HepG2 (cell line): ENCODE measurements around the gene NDRG2. TPM values are rescaled to one million over a fixed set of nuclear protein-coding genes. Genes with fewer than 3 reads are reported as not detected.

Experiments
- ARID2 ChIP-seq: sonication (generic); formaldehyde crosslinking; IDR thresholded peaks from 2 replicates; pipeline ENCODE4 v1.8.1; 2022; ENCODE audit warnings: mild to moderate bottlenecking, missing genetic modification reagents, borderline replicate concordance
- GMEB2 ChIP-seq: IDR thresholded peaks from 2 replicates; pipeline ENCODE4 v1.6.1; 2016; ENCODE audit warnings: missing biosample characterization, missing genetic modification reagents, low read depth
- HOMEZ ChIP-seq: IDR thresholded peaks from 2 replicates; pipeline ENCODE4 v1.6.1; 2016; ENCODE audit warnings: low read depth
- LBX2 ChIP-seq: sonication (generic); formaldehyde crosslinking; IDR thresholded peaks from 2 replicates; pipeline ENCODE4 v1.5.0; 2020; ENCODE audit warnings: missing genetic modification reagents, mild to moderate bottlenecking, borderline replicate concordance
- NFE2 ChIP-seq: sonication (generic); formaldehyde crosslinking; IDR thresholded peaks from 2 replicates; pipeline ENCODE4 v1.4.0; 2020; ENCODE audit warnings: missing genetic modification reagents
- RARA ChIP-seq: IDR thresholded peaks from 2 replicates; pipeline ENCODE4 v1.6.1; 2016; ENCODE audit warnings: missing genetic modification reagents, missing compliant biosample characterization
- RXRB ChIP-seq: IDR thresholded peaks from 2 replicates; pipeline ENCODE4 v1.6.1; 2016; ENCODE audit warnings: borderline replicate concordance, missing genetic modification reagents, missing compliant biosample characterization
- SMAD3 ChIP-seq: sonication (generic); formaldehyde crosslinking; IDR thresholded peaks from 2 replicates; pipeline ENCODE4 v1.4.0; 2020; ENCODE audit warnings: missing genetic modification reagents
- SOX6 ChIP-seq, 2 experiments: fragments of 450-650 bp in 1 of 2; sonication (generic) in 1 of 2; formaldehyde crosslinking in 1 of 2; IDR thresholded peaks; 2 replicates each; pipeline versions ENCODE4 v1.4.0 to v1.6.1; 2017 to 2020; ENCODE audit warnings: antibody characterized with exemption in 1 of 2, mild to moderate bottlenecking in 1 of 2, missing genetic modification reagents in 1 of 2
- SPEN ChIP-seq: sonication (generic); formaldehyde crosslinking; IDR thresholded peaks from 2 replicates; pipeline ENCODE4 v1.5.1; 2020; ENCODE audit warnings: low read depth, mild to moderate bottlenecking, missing genetic modification reagents
- SYNCRIP ChIP-seq: fragments of 200-400 bp; formaldehyde crosslinking; IDR thresholded peaks from 2 replicates; pipeline ENCODE4 v1.6.1; 2018; ENCODE audit warnings: mild to moderate bottlenecking, low read depth, low read length; ENCODE audit not compliant: insufficient read depth
- TEAD2 ChIP-seq: sonication (generic); formaldehyde crosslinking; IDR thresholded peaks from 2 replicates; pipeline ENCODE4 v1.9.0; 2021; ENCODE audit warnings: missing genetic modification reagents
- U2AF1 ChIP-seq: fragments of 200-400 bp; formaldehyde crosslinking; optimal IDR thresholded peaks from 2 replicates; pipeline ENCODE3; 2017; ENCODE audit warnings: mild to moderate bottlenecking, low read depth, low read length
- WIZ ChIP-seq: sonication (generic); formaldehyde crosslinking; IDR thresholded peaks from 2 replicates; pipeline ENCODE4 v1.5.1; 2020; ENCODE audit warnings: mild to moderate bottlenecking, missing genetic modification reagents
- ZC3H13 ChIP-seq: sonication (generic); formaldehyde crosslinking; IDR thresholded peaks from 2 replicates; pipeline ENCODE4 v1.8.1; 2023; ENCODE audit warnings: mild to moderate bottlenecking, missing genetic modification reagents, moderate library complexity
- ZNF121 ChIP-seq: sonication (generic); formaldehyde crosslinking; IDR thresholded peaks from 2 replicates; pipeline ENCODE4 v1.5.0; 2020; ENCODE audit warnings: mild to moderate bottlenecking, missing genetic modification reagents
- ZNF263 ChIP-seq: sonication (generic); formaldehyde crosslinking; IDR thresholded peaks from 2 replicates; pipeline ENCODE4 v1.4.0; 2020; ENCODE audit warnings: missing genetic modification reagents
- ZNF335 ChIP-seq: sonication (generic); formaldehyde crosslinking; IDR thresholded peaks from 2 replicates; pipeline ENCODE4 v1.4.0; 2020; ENCODE audit warnings: missing genetic modification reagents
- ZNF512B ChIP-seq: sonication (generic); formaldehyde crosslinking; IDR thresholded peaks from 2 replicates; pipeline ENCODE4 v1.5.1; 2020; ENCODE audit warnings: missing genetic modification reagents, mild to moderate bottlenecking, borderline replicate concordance
- ZNF513 ChIP-seq: sonication (generic); formaldehyde crosslinking; conservative IDR thresholded peaks from 2 replicates; pipeline ENCODE4 v1.5.0; 2020; ENCODE audit warnings: missing genetic modification reagents
- ZNF850 ChIP-seq: sonication (generic); formaldehyde crosslinking; conservative IDR thresholded peaks from 2 replicates; pipeline ENCODE4 v1.9.0; 2021; ENCODE audit warnings: mild to moderate bottlenecking, missing genetic modification reagents
- polyA plus RNA-seq, 8 experiments: library from polyadenylated mRNA; depleted of rRNA in 3 of 8; stranded (reverse) in 7 of 8; unstranded in 1 of 8; fragments of >200 nt; fragmentation: Illumina TruSeq in 4 of 8; extraction: Trizol in 4 of 8; gene quantifications; 2 replicates each; pipeline versions ENCODE4 v1.2.1 to v1.2.3, GENCODE V29; 2011 to 2016; ENCODE audit warnings: low read depth in 4 of 8, missing spikeins in 1 of 8, mixed read lengths in 1 of 8; ENCODE audit not compliant: insufficient read depth in 1 of 8
- total RNA-seq, 5 experiments: library from RNA; depleted of rRNA; stranded (reverse); fragments of >200 nt; fragmentation: Illumina TruSeq; extraction: Trizol; gene quantifications; 2 replicates each; pipeline ENCODE4 v1.2.3, GENCODE V29; 2016; ENCODE audit warnings: low read depth in 1 of 5

Gene NDRG2
- total and polyA plus RNA-seq, 2 of the 13 experiments (the other 11 are each of a cell fraction or from before 2014, with no cell fraction given), result 27.2 to 189 TPM

- TF ChIP-seq GMEB2 (CRISPR knock-in tag) (no peak), ZNF512B (CRISPR knock-in tag) (peak; percentile 19; the same call in 1 of the 2 replicates), RXRB (CRISPR knock-in tag) (0 out of 2 replicates have a peak, but pooled peaks have one; percentile 28), ZNF121 (CRISPR knock-in tag) (no peak), SMAD3 (CRISPR knock-in tag) (no peak; the same call in 1 of the 2 replicates), ZNF850 (CRISPR knock-in tag) (no peak), NFE2 (CRISPR knock-in tag) (no peak), U2AF1 (no peak), ZNF335 (CRISPR knock-in tag) (no peak), ARID2 (CRISPR knock-in tag) (no peak), ZC3H13 (CRISPR knock-in tag) (no peak), SYNCRIP (no peak), RARA (CRISPR knock-in tag) (peak; percentile 40; the same call in 1 of the 2 replicates), HOMEZ (peak; percentile 33; the same call in 1 of the 2 replicates), LBX2 (CRISPR knock-in tag) (peak; percentile 22; the same call in 1 of the 2 replicates), ZNF513 (CRISPR knock-in tag) (no peak), SPEN (CRISPR knock-in tag) (peak; percentile 66), TEAD2 (no peak), WIZ (no peak; the same call in 1 of the 2 replicates), ZNF263 (CRISPR knock-in tag) (peak; percentile 38; the same call in 1 of the 2 replicates), SOX6 (IDR thresholded peaks at IDR 0.05) (no peak), SOX6 (CRISPR knock-in tag; IDR thresholded peaks at IDR 0.05) (peak; percentile 56)
Measured at GRCh38 chr14:20970983-20971704, 53.7 kb downstream of the NDRG2 start (continued).
